Peyer's patch (tissue), 4 donors: ENCODE results near the gene PAN2.

ENCODE experiments used
- CTCF ChIP-seq, 6 experiments: fragments of 450-650 bp in 4 of 6; fragments of 200-600 bp in 2 of 6; sonication (generic) in 1 of 6; IDR thresholded peaks; one replicate each; pipeline ENCODE4 v1.5.1; 2017 to 2019; ENCODE audit warnings: antibody characterized with exemption in 6 of 6, mild to moderate bottlenecking in 3 of 6, moderate library complexity in 1 of 6
- POLR2A ChIP-seq, 2 donors: fragments of 450-650 bp; IDR thresholded peaks; one replicate each; pipeline ENCODE4 v1.5.1; 2017; ENCODE audit warnings: antibody characterized with exemption in 2 of 2, mild to moderate bottlenecking in 2 of 2, moderate library complexity in 2 of 2

DNA sequence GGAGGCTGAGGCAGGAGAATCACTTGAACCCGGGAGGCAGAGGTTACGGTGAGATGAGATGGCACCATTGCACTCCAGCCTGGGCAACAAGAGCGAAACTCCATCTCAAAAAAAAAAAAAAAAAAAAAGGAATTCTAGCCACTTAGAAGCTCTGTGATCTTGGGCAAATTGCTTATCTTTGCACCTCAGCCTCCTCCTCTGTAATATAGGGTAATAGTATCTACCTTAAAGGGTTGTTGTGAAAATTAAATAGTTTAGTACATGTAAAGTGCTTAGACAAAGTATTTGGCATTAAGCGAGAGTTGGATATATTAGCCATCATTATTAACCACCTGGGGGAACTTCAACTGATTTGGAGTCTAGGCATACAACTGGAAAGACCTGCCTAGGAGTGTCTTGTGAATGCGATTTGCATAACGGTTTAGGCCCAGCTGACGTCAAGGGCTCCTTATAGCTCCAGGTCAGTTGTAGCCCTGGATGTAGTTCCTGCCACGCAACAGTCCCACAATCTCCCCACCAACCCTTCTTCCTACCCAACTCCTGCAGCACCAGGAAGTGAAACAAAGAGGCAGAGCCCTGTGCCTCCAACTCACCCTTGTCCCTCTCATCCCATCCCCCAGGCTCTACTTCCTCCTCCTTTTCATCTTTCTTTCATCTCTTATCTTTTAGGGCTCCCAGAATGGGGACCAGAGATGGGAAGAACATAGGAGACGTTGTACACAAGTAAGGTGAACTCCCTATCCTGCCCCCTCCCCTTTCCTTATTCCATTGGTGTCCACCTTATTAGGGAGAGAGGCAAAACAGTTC is 2.8 kb upstream of the PAN2 start:
- no peak for TF ChIP-seq CTCF (IDR thresholded peaks at IDR 0.05)
- no peak for TF ChIP-seq POLR2A (IDR thresholded peaks at IDR 0.05)
